K562 (cell line): Measurements from ENCODE around the gene ZNF486. TPM values are rescaled to one million over a fixed set of nuclear protein-coding genes. Genes with fewer than 3 reads are reported as not detected.

ENCODE experiments used
- ATAC-seq: fragments of 200-7000 bp; cut with Tn5 transposase; 3 replicates; pipeline ENCODE4 v1.9.1; 2020; ENCODE audit warnings: moderate library complexity
- BruUV-seq: library from RNA; stranded (reverse); fragments of 400-500 nt; replicated peaks from 2 replicates; lab custom pipeline; 2021; lab: Mats Ljungman, UMichigan
- CTCF ChIA-PET: fragments of 300-600 bp; formaldehyde crosslinking; extraction: SDS; loops from one replicate; lab custom pipeline; 2021; ENCODE audit warnings: low intra/inter-chr PET ratio; lab: Yijun Ruan, JAX
- POLR2A ChIA-PET: fragments of 300-600, 350-650 bp; sonication (Branson Sonifier 250); formaldehyde crosslinking; extraction: SDS; loops from one replicate; lab custom pipeline; 2021; ENCODE audit warnings: antibody characterized with exemption, inconsistent platforms; lab: Yijun Ruan, JAX
- DNase-seq, 4 experiments: peaks; one replicate each; pipeline versions ENCODE4 v3.0.0 to v3.0.0-alpha.2; 2011 to 2018; ENCODE audit warnings: low spot score in 3 of 4, mixed read lengths in 3 of 4; ENCODE audit errors: extremely low read depth in 1 of 4
- FAIRE-seq: peaks from 2 replicates; lab custom pipeline; 2011; peaks lifted over from hg19 to GRCh38; lab: Jason Lieb, UNC
- H2AFZ ChIP-seq: 2 replicates; pipeline ENCODE4 v1.6.0; 2011; ENCODE audit warnings: low read depth, low read length, control low read depth, inconsistent platforms
- H3K27ac ChIP-seq: fragments of 200-600 bp; 3 replicates; pipeline ENCODE4 v1.8.0; 2011; ENCODE audit warnings: low read depth, mild to moderate bottlenecking, control low read depth, inconsistent platforms, low read length, moderate library complexity, mixed read lengths; ENCODE audit errors: extremely low read depth
- H3K27me3 ChIP-seq, 2 experiments: fragments of 300-600 bp in 1 of 2; 2 replicates in 1 of 2; 3 replicates in 1 of 2; pipeline versions ENCODE4 v1.6.0 to v1.8.0; 2011; ENCODE audit warnings: inconsistent platforms in 2 of 2, low read length in 2 of 2, mild to moderate bottlenecking in 1 of 2, mixed read lengths in 1 of 2, moderate library complexity in 1 of 2; ENCODE audit not compliant: control insufficient read depth in 2 of 2, insufficient read depth in 2 of 2
- H3K36me3 ChIP-seq: fragments of 300-600 bp; 3 replicates; pipeline ENCODE4 v1.8.0; 2011; ENCODE audit warnings: mild to moderate bottlenecking, low read length, inconsistent platforms; ENCODE audit not compliant: control insufficient read depth, insufficient read depth
- H3K4me1 ChIP-seq, 2 experiments: fragments of 200-600 bp in 1 of 2; replicated peaks in 1 of 2; 2 replicates in 1 of 2; 3 replicates in 1 of 2; pipeline versions ENCODE4 v1.5.1 to v1.8.0; 2011; ENCODE audit warnings: inconsistent platforms in 2 of 2, low read length in 2 of 2, mild to moderate bottlenecking in 1 of 2, mixed read lengths in 1 of 2, moderate library complexity in 1 of 2; ENCODE audit not compliant: control insufficient read depth in 2 of 2, insufficient read depth in 2 of 2
- H3K4me2 ChIP-seq: 2 replicates; pipeline ENCODE4 v1.6.1; 2011; ENCODE audit warnings: low read length, control low read depth, inconsistent platforms, mixed read lengths; ENCODE audit not compliant: insufficient read depth
- H3K4me3 ChIP-seq: fragments of 200-600 bp; sonication (generic), shearing (Covaris generic); 2 replicates; pipeline ENCODE4 v1.5.1; 2016; ENCODE audit warnings: control low read depth, inconsistent platforms
- H3K79me2 ChIP-seq: fragments of 200-600 bp; 3 replicates; pipeline ENCODE4 v1.8.0; 2011; ENCODE audit warnings: low read length, inconsistent platforms; ENCODE audit not compliant: control insufficient read depth, insufficient read depth
- H3K9ac ChIP-seq, 2 experiments: 2 replicates each; pipeline versions ENCODE4 v1.6.0 to v1.6.1; 2011; ENCODE audit warnings: low read depth in 2 of 2, low read length in 2 of 2, control low read depth in 1 of 2, inconsistent platforms in 1 of 2, mild to moderate bottlenecking in 1 of 2, mixed read lengths in 1 of 2; ENCODE audit not compliant: insufficient read depth in 1 of 2
- H3K9me1 ChIP-seq: one replicate; pipeline ENCODE4 v1.6.0; 2011; ENCODE audit warnings: inconsistent platforms, mild to moderate bottlenecking, low read length, moderate library complexity; ENCODE audit not compliant: control insufficient read depth, insufficient read depth
- H3K9me3 ChIP-seq: replicated peaks from 2 replicates; pipeline ENCODE4 v1.5.1; 2011; ENCODE audit warnings: low read depth, low read length, inconsistent platforms; ENCODE audit not compliant: control insufficient read depth, insufficient read depth
- H4K20me1 ChIP-seq: replicated peaks from 2 replicates; pipeline ENCODE4 v1.6.1; 2011; ENCODE audit warnings: low read length, inconsistent platforms, mixed read lengths; ENCODE audit not compliant: control insufficient read depth, insufficient read depth
- BRD4 ChIP-seq: fragments of 200-600 bp; sonication (generic); IDR thresholded peaks from 2 replicates; pipeline ENCODE4 v1.6.1; 2017; ENCODE audit warnings: inconsistent platforms
- CBX3 ChIP-seq, 2 experiments: IDR thresholded peaks; 1 replicate in 1 of 2; 2 replicates in 1 of 2; pipeline ENCODE4 v1.6.1; 2012; ENCODE audit warnings: inconsistent platforms in 2 of 2, low read length in 2 of 2, borderline replicate concordance in 1 of 2, control low read depth in 1 of 2
- CTBP1 ChIP-seq: fragments of 450-650 bp; IDR thresholded peaks from 2 replicates; pipeline ENCODE4 v1.6.1; 2016; ENCODE audit warnings: borderline replicate concordance
- DACH1 ChIP-seq: fragments of 450-650 bp; IDR thresholded peaks from 2 replicates; pipeline ENCODE4 v1.6.1; 2018; ENCODE audit not compliant: partially characterized antibody
- DMBX1 ChIP-seq: fragments of 250-450 bp; sonication (Bioruptor Pico); IDR thresholded peaks from 2 replicates; pipeline ENCODE4 v1.8.0; 2022; ENCODE audit warnings: inconsistent platforms, mild to moderate bottlenecking, moderate library complexity, borderline replicate concordance
- HDAC6 ChIP-seq: IDR thresholded peaks from 2 replicates; pipeline ENCODE4 v1.6.1; 2012; ENCODE audit warnings: low read depth, mild to moderate bottlenecking, control low read depth, inconsistent platforms, low read length, moderate library complexity
- JUN ChIP-seq, 2 experiments: sonication (generic) in 1 of 2; formaldehyde crosslinking in 1 of 2; IDR thresholded peaks; 2 replicates each; pipeline versions ENCODE4 v1.6.1 to v1.8.0; 2012 to 2022; ENCODE audit warnings: borderline replicate concordance in 2 of 2, mild to moderate bottlenecking in 2 of 2, improper control_type of control experiment in 1 of 2, low read depth in 1 of 2, low read length in 1 of 2, missing genetic modification reagents in 1 of 2
- KHSRP ChIP-seq: fragments of 450-650 bp; IDR thresholded peaks from 2 replicates; pipeline ENCODE4 v1.6.1; 2017
- LEF1 ChIP-seq: fragments of 450-650 bp; IDR thresholded peaks from 2 replicates; pipeline ENCODE4 v1.6.1; 2016; ENCODE audit warnings: mild to moderate bottlenecking
- MED1 ChIP-seq: sonication (generic); formaldehyde crosslinking; IDR thresholded peaks from 2 replicates; pipeline ENCODE4 v1.8.1; 2023; ENCODE audit warnings: missing genetic modification reagents, borderline replicate concordance
- NCOA1 ChIP-seq: fragments of 450-650 bp; IDR thresholded peaks from 2 replicates; pipeline ENCODE4 v1.6.1; 2016; ENCODE audit warnings: low read depth
- SMAD2 ChIP-seq: fragments of 150-350 bp; IDR thresholded peaks from 2 replicates; pipeline ENCODE4 v1.6.1; 2014; ENCODE audit warnings: low read depth, mild to moderate bottlenecking, low read length
- SMARCB1 ChIP-seq: IDR thresholded peaks from 2 replicates; pipeline ENCODE4 v1.6.1; 2011; ENCODE audit warnings: improper control_type of control experiment, low read depth; ENCODE audit not compliant: insufficient read length
- TBL1XR1 ChIP-seq, 2 experiments: IDR thresholded peaks; 2 replicates each; pipeline ENCODE4 v1.6.1; 2012; ENCODE audit warnings: improper control_type of control experiment in 2 of 2, low read length in 2 of 2, mild to moderate bottlenecking in 1 of 2
- THRAP3 ChIP-seq: fragments of 450-650 bp; IDR thresholded peaks from 2 replicates; pipeline ENCODE4 v1.6.1; 2016; ENCODE audit warnings: mild to moderate bottlenecking, inconsistent platforms, borderline replicate concordance
- ZNF316 ChIP-seq: fragments of 450-650 bp; IDR thresholded peaks from 2 replicates; pipeline ENCODE4 v1.6.1; 2016
- ZNF551 ChIP-seq: fragments of 250-450 bp; sonication (Bioruptor Pico); IDR thresholded peaks from 2 replicates; pipeline ENCODE4 v1.5.0; 2021; ENCODE audit warnings: mild to moderate bottlenecking, moderate library complexity
- WGBS: fragments of 100-300 bp; shearing (Covaris generic); methylation state at CpG from one replicate; pipeline ENCODE4 v1.1.6; 2016; ENCODE audit warnings: low coverage, mixed read lengths; ENCODE audit not compliant: insufficient coverage; ENCODE audit errors: missing lambda C conversion rate; 5-methylcytosine and 5-hydroxymethylcytosine counted together
- in situ Hi-C: fragments of 300-500 bp; cut with MboI; formaldehyde crosslinking; loops from 4 replicates; pipeline ENCODE4 v1.15.0; 2018; ENCODE audit warnings: inconsistent platforms, mixed read lengths
- intact Hi-C: fragments of 100-400 bp; cut with micrococcal nuclease; formaldehyde crosslinking; loops from 2 replicates; pipeline ENCODE4 v1.14.2; 2022
- polyA plus RNA-seq, 8 experiments: library from polyadenylated mRNA; depleted of rRNA in 4 of 8; stranded (reverse) in 5 of 8; unstranded in 3 of 8; fragments of >200 nt; fragmentation: Nextera tagmentation in 2 of 8; fragmentation: Illumina TruSeq in 1 of 8; extraction: Ambion mirVana in 2 of 8; extraction: Trizol in 1 of 8; gene quantifications; 2 replicates each; pipeline versions ENCODE4 v1.2.1 to v1.2.3, GENCODE V29; 2011 to 2014; ENCODE audit warnings: inconsistent platforms in 1 of 8, missing spikeins in 1 of 8
- total RNA-seq, 7 experiments: library from RNA; depleted of rRNA in 6 of 7; stranded (reverse); fragments of >200 nt in 6 of 7; fragmentation: Illumina TruSeq in 2 of 7; extraction: Trizol in 2 of 7; gene quantifications; 2 replicates each; pipeline versions ENCODE4 v1.2.1 to v1.2.3, GENCODE V29; 2011 to 2021; ENCODE audit warnings: low replicate concordance in 1 of 7
- TF ChIP-seq, protein P1 (sequence below), 2 experiments: fragments of 450-650 bp in 1 of 2; IDR thresholded peaks; 2 replicates each; pipeline ENCODE4 v1.6.1; 2011 to 2017; ENCODE audit warnings: low read depth in 2 of 2, antibody characterized with exemption in 1 of 2, borderline replicate concordance in 1 of 2, low read length in 1 of 2, mild to moderate bottlenecking in 1 of 2, mixed read lengths in 1 of 2; ENCODE audit not compliant: control insufficient read depth in 1 of 2

ZNF486 gene
- total and polyA plus RNA-seq, 9 of the 15 experiments (the other 6 are each of a cell fraction or from before 2014, with no cell fraction given), result 0.39 to 1.6 (median 1.2) TPM

DNA sequence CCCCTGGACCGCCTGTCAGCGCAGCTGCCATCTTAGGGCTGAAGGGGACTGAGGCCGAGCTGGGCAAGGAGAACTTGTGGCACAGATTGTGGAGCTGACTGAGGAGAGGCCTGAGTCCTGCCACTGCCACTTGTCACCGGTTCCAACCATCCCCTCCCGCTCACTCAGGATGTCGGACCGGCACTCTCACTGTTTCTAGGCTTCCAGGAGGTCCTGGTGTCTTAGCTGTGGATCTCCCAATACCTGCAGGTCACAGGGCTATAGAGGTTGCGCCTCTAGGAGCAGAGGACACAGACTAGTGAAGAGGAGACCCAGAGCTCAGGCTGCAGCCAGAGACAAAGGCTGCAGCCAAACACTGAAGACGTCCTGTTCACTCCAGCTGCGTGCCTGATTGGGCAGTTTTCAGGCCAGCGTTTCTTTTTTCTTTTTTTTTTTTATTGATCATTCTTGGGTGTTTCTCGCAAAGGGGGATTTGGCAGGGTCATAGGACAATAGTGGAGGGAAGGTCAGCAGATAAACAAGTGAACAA lies 15.3 kb upstream of the ZNF486 start:
- Histone ChIP-seq H3K9me3 (no peaks in the 10 kb centered on the region), H2AFZ (no peak overlapping the region), H3K79me2 (no peaks in the 10 kb centered on the region), H3K9me1 (no peaks in the 10 kb centered on the region), H3K27me3 (no peaks in the 10 kb centered on the region), H3K36me3 (no peaks in the 10 kb centered on the region)
- 3% methylated on average over 8 of the region's 12 CpGs for WGBS
- in situ Hi-C loops, result no loop called here
- no TSS peak for BruUV-seq
- CTCF ChIA-PET, result no interaction called here
- FAIRE-seq, result no peak
- no peak for TF ChIP-seq CTBP1
- TF ChIP-seq, protein P1, sequence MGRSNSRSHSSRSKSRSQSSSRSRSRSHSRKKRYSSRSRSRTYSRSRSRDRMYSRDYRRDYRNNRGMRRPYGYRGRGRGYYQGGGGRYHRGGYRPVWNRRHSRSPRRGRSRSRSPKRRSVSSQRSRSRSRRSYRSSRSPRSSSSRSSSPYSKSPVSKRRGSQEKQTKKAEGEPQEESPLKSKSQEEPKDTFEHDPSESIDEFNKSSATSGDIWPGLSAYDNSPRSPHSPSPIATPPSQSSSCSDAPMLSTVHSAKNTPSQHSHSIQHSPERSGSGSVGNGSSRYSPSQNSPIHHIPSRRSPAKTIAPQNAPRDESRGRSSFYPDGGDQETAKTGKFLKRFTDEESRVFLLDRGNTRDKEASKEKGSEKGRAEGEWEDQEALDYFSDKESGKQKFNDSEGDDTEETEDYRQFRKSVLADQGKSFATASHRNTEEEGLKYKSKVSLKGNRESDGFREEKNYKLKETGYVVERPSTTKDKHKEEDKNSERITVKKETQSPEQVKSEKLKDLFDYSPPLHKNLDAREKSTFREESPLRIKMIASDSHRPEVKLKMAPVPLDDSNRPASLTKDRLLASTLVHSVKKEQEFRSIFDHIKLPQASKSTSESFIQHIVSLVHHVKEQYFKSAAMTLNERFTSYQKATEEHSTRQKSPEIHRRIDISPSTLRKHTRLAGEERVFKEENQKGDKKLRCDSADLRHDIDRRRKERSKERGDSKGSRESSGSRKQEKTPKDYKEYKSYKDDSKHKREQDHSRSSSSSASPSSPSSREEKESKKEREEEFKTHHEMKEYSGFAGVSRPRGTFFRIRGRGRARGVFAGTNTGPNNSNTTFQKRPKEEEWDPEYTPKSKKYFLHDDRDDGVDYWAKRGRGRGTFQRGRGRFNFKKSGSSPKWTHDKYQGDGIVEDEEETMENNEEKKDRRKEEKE (IDR thresholded peaks at IDR 0.05; ENCODE audit: borderline replicate concordance in 1 of 2, control insufficient read depth in 1 of 2, low read depth in 2 of 2, low read length in 1 of 2), result no peak
- no peak for TF ChIP-seq ZNF551 (CRISPR knock-in tag)
- TF ChIP-seq CBX3 (IDR thresholded peaks at IDR 0.05; ENCODE audit: borderline replicate concordance in 1 of 2, low read length in 2 of 2), result no peak
- no peak for TF ChIP-seq HDAC6
- TF ChIP-seq DACH1, result no peak
- no peak for TF ChIP-seq NCOA1
- no peak for TF ChIP-seq TBL1XR1 (IDR thresholded peaks at IDR 0.05; ENCODE audit: low read length in 2 of 2)
- no peak for TF ChIP-seq SMARCB1
- TF ChIP-seq DMBX1 (CRISPR knock-in tag), result no peak
- TF ChIP-seq ZNF316, result no peak
- TF ChIP-seq JUN (IDR thresholded peaks at IDR 0.05; ENCODE audit: borderline replicate concordance, low read depth, low read length), result no peak
- no peak for TF ChIP-seq JUN (CRISPR knock-in tag; IDR thresholded peaks at IDR 0.05; ENCODE audit: borderline replicate concordance)
- TF ChIP-seq BRD4, result no peak
- TF ChIP-seq LEF1, result no peak
- no peak for TF ChIP-seq KHSRP
- TF ChIP-seq SMAD2, result no peak
- TF ChIP-seq THRAP3, result no peak
- TF ChIP-seq MED1 (CRISPR knock-in tag), result no peak
- TF ChIP-seq, all 486 proteins: peak for 0
- DNase-seq, result no peak
- no peak for ATAC-seq
- Histone ChIP-seq H4K20me1 (no peaks in the 10 kb centered on the region), H3K9ac (no peak overlapping the region), H3K27ac (no peak overlapping the region), H3K4me2 (no peak overlapping the region), H3K4me1 (no peaks in the 10 kb centered on the region), H3K4me3 (no peak overlapping the region)
- intact Hi-C loops, result no loop called here
- POLR2A ChIA-PET, result no interaction called here
